T-helper 1 cell treated with Interleukin-12 subunit alpha and Interleukin-12 subunit beta and Interleukin-4 antibody, amounts not matched to agents 30 μg/mL and 1 μg/mL, for 36 hours (primary cell): ENCODE data around the gene SEC23A.

Source experiments
- H3K27ac Mint-ChIP-seq: one replicate; pipeline ENCODE4 v1.8.0; 2021; ENCODE audit warnings: mild to moderate bottlenecking, mixed read lengths
- H3K27me3 Mint-ChIP-seq: one replicate; pipeline ENCODE4 v1.8.0; 2021; ENCODE audit warnings: low read depth, mixed read lengths
- H3K36me3 Mint-ChIP-seq: one replicate; pipeline ENCODE4 v1.8.0; 2021; ENCODE audit warnings: low read depth, mixed read lengths
- H3K4me1 Mint-ChIP-seq: one replicate; pipeline ENCODE4 v1.8.0; 2021; ENCODE audit warnings: low read depth, mixed read lengths
- H3K4me3 Mint-ChIP-seq: one replicate; pipeline ENCODE4 v1.8.0; 2021; ENCODE audit warnings: mild to moderate bottlenecking, moderate library complexity, mixed read lengths
- H3K9me3 Mint-ChIP-seq: one replicate; pipeline ENCODE4 v1.8.0; 2021; ENCODE audit warnings: mixed read lengths

The SEC23A gene

DNA sequence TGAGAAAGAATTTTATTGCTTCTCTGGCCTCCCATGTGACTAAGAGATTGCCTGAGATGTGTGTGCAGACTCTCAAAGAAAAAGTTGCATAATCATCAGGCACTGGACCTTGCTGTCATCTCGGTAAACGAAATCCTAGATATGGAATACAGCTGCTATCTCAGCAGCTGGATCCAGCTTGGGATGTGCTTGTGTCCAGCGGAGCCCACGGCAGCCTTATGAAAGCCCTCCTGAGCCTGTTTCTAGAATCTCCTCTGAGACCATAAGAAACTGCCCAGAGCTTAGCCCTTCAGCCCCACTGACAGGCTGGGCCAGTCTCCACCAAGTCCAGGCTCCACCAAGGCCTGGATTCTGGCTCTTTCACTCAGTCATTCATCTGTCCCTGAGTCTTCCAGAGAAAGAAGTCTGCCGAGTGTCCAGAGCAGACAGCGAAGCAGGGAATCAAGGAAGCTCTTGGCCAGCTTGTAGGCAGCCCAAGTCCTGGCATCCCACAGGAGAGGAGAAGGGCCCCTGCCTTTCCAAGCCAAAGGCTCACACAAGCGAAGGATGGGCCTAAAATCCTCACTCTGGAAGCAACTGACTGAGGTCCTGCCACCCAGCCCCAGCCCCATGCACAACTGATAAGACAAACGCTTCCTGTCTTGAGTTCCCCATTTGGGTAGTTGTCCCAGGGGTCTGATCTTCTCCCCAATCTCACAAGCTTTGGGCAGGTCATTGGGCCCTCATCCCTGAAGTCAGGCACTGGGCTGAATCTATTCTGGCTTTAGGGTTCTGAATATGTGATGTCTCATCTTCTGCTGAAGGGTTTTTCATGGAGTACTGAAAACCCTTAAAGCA lies 97.8 kb downstream of the SEC23A start:
- H3K4me3 Mint-ChIP-seq: no peak overlapping the region
- no peaks in the 10 kb centered on the region for H3K36me3 Mint-ChIP-seq
- no peaks in the 10 kb centered on the region for H3K4me1 Mint-ChIP-seq
- H3K27ac Mint-ChIP-seq: no peak overlapping the region
- H3K9me3 Mint-ChIP-seq: no peaks in the 10 kb centered on the region
- H3K27me3 Mint-ChIP-seq: no peaks in the 10 kb centered on the region

- Mint-ChIP-seq H3K4me1 (no peaks in the 10 kb centered on the region), H3K27me3 (peaks cover 7% of the 10 kb centered on the region), H3K9me3 (no peaks in the 10 kb centered on the region), H3K27ac (no peak overlapping the region), H3K36me3 (no peaks in the 10 kb centered on the region), H3K4me3 (no peak overlapping the region)
Measured at GRCh38 chr14:38999949-39000348, 103.1 kb downstream of the SEC23A start.

DNA sequence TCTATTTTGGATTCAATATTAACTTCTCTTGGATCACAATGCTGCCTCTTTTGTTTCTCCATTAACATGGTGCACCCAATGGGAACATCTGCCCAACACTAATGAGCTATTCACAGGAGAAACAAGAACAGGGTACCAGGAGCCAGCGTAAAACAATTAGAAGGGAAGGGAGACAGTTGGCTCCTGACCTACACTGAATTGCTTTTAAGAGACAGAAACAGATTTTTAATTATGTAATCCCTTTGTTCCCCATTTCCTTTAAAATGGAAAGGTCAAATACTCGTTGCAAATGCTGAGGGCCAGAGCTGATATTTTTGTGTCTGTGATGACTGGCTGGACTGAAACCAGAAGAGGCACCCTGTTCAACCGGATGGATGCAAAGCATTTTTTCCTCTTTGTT lies 108.3 kb downstream of the SEC23A start:
- H3K4me1 Mint-ChIP-seq: peaks cover 2% of the 10 kb centered on the region
- no peak overlapping the region for H3K4me3 Mint-ChIP-seq
- no peaks in the 10 kb centered on the region for H3K9me3 Mint-ChIP-seq
- H3K27ac Mint-ChIP-seq: no peak overlapping the region
- peaks cover 7% of the 10 kb centered on the region for H3K27me3 Mint-ChIP-seq
- H3K36me3 Mint-ChIP-seq: no peaks in the 10 kb centered on the region

DNA sequence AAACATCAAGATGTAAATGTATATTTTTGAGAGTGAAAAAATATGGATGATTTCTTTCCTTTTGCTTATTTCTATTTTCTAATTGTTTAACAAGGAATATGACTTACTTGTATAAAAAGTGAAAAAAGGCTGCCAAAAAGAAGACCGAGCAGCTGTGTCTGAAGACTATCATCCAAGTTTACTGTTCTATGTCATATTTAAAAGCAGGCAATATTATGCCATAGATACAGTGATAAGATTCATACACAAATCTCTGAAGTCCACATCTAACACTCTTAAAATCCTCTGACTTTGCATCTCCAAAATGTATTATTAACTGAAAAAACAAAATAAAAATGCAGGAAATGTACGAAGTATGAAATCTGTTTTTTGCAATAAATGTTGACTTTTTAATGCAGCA lies 109.1 kb downstream of the SEC23A start:
- peaks cover 7% of the 10 kb centered on the region for H3K27me3 Mint-ChIP-seq
- H3K4me1 Mint-ChIP-seq: peaks cover 7% of the 10 kb centered on the region
- no peaks in the 10 kb centered on the region for H3K36me3 Mint-ChIP-seq
- no peaks in the 10 kb centered on the region for H3K9me3 Mint-ChIP-seq
- no peak overlapping the region for H3K27ac Mint-ChIP-seq
- no peak overlapping the region for H3K4me3 Mint-ChIP-seq

- Mint-ChIP-seq H3K36me3 (peaks cover 2% of the 10 kb centered on the region), H3K27ac (no peak overlapping the region), H3K27me3 (peaks cover 10% of the 10 kb centered on the region), H3K4me1 (peaks cover 9% of the 10 kb centered on the region), H3K4me3 (no peak overlapping the region), H3K9me3 (no peaks in the 10 kb centered on the region)
Measured at GRCh38 chr14:38992067-38992844, 110.8 kb downstream of the SEC23A start.

- Mint-ChIP-seq H3K9me3 (no peaks in the 10 kb centered on the region), H3K27me3 (peaks cover 10% of the 10 kb centered on the region), H3K36me3 (peaks cover 2% of the 10 kb centered on the region), H3K4me1 (peaks cover 9% of the 10 kb centered on the region), H3K4me3 (no peak overlapping the region), H3K27ac (no peak overlapping the region)
Measured at GRCh38 chr14:38991299-38991698, 111.7 kb downstream of the SEC23A start.

DNA sequence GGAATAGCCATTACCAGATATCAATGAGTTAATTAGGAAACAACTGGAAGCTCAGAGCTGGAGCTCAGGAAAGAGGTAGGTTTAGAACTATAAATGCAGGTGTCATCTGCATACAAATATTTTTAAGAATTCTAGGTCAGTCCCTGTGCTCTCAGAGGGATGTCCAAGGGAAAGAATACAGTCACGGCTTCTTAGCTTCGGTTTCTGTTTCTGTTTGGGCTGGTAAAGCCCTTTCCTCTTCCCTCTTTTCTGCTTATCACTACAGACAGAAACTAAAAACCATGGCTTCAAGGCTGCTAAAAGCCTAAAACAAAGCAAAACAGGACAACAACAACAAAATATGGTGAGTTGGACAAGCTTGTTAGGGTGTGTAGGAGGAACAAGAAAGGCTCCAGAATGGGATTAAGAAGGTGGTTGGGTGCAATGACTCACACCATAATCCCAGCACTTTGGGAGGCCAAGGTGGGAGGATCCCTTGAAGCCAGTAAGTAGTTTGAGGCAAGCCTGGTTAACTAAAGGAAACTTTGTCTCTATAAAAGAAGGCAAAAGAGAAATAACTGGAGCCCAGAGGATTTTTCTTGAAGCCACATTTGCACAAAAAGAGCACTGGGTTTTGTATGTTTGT lies 113.0 kb downstream of the SEC23A start:
- H3K4me3 Mint-ChIP-seq: peak overlapping the region; percentile 51

GRCh38 chr14:38987781-38988180 lies 115.3 kb downstream of the SEC23A start:
- Mint-ChIP-seq H3K27me3 (peaks cover 3% of the 10 kb centered on the region), H3K4me1 (peaks cover 9% of the 10 kb centered on the region), H3K9me3 (no peaks in the 10 kb centered on the region), H3K4me3 (no peak overlapping the region), H3K36me3 (peaks cover 2% of the 10 kb centered on the region), H3K27ac (no peak overlapping the region)

More for the DNA sequence above, 113.0 kb downstream of the SEC23A start:
- H3K4me1 Mint-ChIP-seq: peaks cover 9% of the 10 kb centered on the region
- H3K9me3 Mint-ChIP-seq: no peaks in the 10 kb centered on the region
- peak overlapping the region; percentile 27 for H3K27ac Mint-ChIP-seq
- peaks cover 2% of the 10 kb centered on the region for H3K36me3 Mint-ChIP-seq
- peaks cover 3% of the 10 kb centered on the region for H3K27me3 Mint-ChIP-seq

GRCh38 chr14:38982837-38983236 lies 120.2 kb downstream of the SEC23A start:
- H3K27me3 Mint-ChIP-seq: peaks cover 3% of the 10 kb centered on the region
- no peak overlapping the region for H3K4me3 Mint-ChIP-seq
- no peaks in the 10 kb centered on the region for H3K36me3 Mint-ChIP-seq
- no peaks in the 10 kb centered on the region for H3K4me1 Mint-ChIP-seq
- H3K27ac Mint-ChIP-seq: no peak overlapping the region
- H3K9me3 Mint-ChIP-seq: no peaks in the 10 kb centered on the region

GRCh38 chr14:38982278-38982677 lies 120.8 kb downstream of the SEC23A start:
- H3K27ac Mint-ChIP-seq: no peak overlapping the region
- no peaks in the 10 kb centered on the region for H3K36me3 Mint-ChIP-seq
- no peaks in the 10 kb centered on the region for H3K4me1 Mint-ChIP-seq
- H3K4me3 Mint-ChIP-seq: no peak overlapping the region
- H3K9me3 Mint-ChIP-seq: no peaks in the 10 kb centered on the region
- no peaks in the 10 kb centered on the region for H3K27me3 Mint-ChIP-seq
